ENCODE data around the gene TPRG1.

The TPRG1 gene

GRCh38 chr3:189171707-189172106 lies at the start of gene TPRG1:
Gene TPRG1, plus strand, starts transcription at chr3:189171971. Its CDS starts 35,414 bp downstream, at chr3:189207385.
- no peak for DNase-seq (ENCODE audit: low read depth)

DNA sequence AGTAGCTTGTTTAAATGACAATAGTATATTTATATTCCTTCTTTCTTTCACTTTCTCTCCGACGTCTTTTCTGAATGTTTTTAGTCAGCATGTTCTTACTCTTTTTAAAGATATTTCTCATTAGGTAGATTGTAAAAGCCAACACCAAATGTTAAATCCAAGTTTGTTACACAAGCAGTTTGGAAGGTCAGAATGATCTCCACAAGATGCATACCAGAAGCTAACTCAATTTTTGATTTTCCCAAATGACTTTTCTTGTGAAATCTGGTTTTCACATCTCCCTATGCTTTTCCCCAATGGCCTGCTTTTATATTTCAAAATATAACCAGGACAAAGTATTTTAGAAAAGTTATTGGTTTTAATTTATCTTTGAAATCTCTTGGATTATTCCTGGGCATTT lies 49.7 kb upstream of the TPRG1 start:
- no peak for DNase-seq (ENCODE audit: low read depth)

- no peak for DNase-seq (ENCODE audit: low read depth)
Measured at GRCh38 chr3:189122526-189123205, 49.1 kb upstream of the TPRG1 start.

DNA sequence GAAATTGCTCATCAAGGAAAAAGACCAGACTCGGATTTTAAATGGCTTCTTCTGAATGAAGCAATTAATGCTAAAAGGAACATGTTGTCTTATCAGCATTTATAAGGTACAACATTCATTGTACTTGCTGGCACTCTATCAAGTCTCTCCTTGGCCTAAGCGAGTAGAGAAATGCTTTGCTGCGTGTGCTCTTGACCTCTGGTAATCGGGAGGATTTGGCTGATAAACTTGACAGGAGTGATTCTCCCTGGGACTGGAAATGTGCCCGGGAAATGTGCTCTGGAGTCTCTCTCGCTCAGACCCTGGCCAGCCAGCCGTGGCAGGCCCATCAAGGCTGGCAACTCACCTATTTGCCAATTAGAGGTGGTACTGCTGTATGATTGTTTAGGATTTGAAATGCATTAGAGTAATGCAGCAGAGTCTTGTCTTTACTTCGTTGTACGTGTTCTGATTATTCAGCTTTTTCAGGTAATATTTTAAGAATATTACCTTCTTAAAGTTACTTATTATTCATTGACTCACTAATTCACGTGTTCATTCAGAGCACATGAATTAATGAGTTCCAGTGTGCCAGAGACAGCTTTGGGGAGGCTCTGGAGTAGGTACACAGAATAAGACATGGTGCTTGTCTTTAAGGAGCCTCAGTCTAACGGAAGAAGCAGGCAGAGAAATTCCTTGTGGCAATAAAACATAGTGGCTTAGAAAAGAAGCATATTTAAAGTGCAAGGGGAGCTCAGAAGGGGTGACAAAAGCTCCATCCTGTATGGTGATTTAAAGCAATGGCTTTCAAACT lies 48.0 kb upstream of the TPRG1 start:
- no peak for DNase-seq (ENCODE audit: low read depth)

DNA sequence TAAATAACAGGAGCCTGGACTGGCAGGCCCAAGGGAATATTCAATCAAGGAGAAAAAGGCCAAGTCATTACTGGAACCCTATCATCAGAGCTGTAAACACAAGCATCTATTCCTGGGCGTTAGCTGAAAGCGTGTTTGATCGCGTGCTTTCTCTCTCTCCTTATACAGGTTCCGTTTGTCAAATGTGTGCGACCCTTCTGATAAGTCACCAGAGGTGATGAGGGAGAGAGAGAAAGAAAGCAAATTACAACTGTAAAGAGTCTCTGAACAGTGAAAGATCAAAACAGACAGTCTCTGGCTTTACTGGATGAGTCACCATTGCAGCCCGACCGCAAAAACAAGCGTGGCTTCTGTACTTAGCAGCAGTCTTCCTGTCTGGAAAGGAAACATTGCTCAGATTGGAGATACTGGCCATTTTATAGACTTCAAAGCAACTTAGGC lies 39.5 kb upstream of the TPRG1 start:
- DNase-seq (ENCODE audit: low read depth) = peak; percentile 71

DNA sequence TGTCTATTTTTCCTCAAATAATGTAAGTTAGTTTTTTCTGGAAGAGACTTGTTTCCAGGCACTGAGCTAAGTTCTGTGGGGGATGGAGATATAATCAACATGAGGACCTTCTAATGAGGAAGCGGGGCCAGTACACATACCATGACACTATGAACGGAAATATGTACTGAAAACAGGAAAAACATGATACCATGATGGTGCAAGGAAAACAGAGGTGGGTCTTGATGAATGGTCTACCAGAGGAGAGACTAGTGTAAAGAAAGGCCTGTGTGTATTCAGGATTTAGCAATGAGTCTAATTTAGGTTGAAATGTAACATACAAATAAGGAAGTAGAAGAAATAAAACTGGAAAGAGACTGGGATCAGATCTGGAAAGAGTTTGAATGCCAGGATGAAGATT lies 38.9 kb upstream of the TPRG1 start:
- no peak for DNase-seq (ENCODE audit: low read depth)

- no peak for DNase-seq (ENCODE audit: low read depth)
Measured at GRCh38 chr3:189133768-189134167, 38.0 kb upstream of the TPRG1 start.

DNA sequence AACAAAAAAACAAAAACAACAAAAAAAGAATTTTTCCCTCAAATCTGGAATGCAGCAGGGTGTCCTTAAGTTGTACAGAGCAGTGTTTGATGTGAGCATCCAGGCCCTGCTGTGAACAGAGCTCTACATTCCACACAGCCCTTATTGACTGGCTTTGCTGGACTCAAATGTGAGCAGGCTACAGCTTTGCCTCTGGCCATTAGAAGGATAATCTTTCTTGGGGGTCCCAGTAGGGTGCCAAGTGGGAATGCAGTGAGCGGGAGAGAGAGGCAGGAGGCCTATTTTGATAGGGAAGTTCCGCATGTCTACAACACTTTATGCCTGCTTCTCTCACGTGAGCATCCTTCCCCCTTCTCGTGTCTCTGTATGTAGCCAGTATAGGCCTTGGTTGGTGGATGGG lies 34.4 kb upstream of the TPRG1 start:
- no peak for DNase-seq (ENCODE audit: low read depth)

- no peak for DNase-seq (ENCODE audit: low read depth)
Measured at GRCh38 chr3:189138901-189139610, 32.7 kb upstream of the TPRG1 start.

DNA sequence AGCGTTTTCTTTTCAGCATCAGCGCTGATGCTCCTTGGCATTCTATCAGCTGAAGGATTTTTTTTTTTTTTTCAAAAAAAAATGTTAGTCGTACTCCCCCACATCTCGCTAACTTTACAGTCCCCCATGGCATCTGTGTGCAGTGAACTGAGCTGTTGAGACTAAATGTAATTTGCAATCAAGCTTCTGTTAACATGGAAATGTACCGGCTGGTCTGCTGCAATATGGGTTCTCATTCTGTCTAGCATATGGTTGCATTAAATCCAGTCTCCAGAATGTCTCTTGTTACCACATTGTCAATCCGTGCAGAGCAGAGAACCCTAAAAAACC lies 32.2 kb upstream of the TPRG1 start:
- no peak for DNase-seq (ENCODE audit: low read depth)

- peak; percentile 14 for DNase-seq (ENCODE audit: low read depth)
Measured at GRCh38 chr3:189142527-189142926, 29.2 kb upstream of the TPRG1 start.

- DNase-seq (ENCODE audit: low read depth) = no peak
Measured at GRCh38 chr3:189143321-189143720, 28.4 kb upstream of the TPRG1 start.

- DNase-seq (ENCODE audit: low read depth) = no peak
Measured at GRCh38 chr3:189143771-189144170, 28.0 kb upstream of the TPRG1 start.

DNA sequence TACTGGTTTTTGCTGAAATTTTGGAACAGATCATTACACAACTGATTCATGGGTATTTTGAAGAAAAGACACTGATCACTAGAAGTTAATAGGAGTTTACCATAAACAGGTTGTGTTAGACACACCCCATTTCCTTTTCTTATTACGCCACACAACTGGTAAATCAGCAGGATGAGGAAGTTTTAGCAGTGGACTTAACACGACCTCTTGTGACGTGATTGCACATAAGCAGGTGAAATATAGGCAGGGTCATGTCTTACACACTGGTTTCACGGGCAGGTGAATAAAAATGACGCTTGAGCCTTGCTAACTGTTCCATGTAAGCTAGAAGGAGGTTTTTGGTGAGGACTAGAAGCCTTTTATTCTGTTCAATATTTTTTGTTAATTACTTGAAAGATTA lies 27.1 kb upstream of the TPRG1 start:
- DNase-seq (ENCODE audit: low read depth) = no peak

DNA sequence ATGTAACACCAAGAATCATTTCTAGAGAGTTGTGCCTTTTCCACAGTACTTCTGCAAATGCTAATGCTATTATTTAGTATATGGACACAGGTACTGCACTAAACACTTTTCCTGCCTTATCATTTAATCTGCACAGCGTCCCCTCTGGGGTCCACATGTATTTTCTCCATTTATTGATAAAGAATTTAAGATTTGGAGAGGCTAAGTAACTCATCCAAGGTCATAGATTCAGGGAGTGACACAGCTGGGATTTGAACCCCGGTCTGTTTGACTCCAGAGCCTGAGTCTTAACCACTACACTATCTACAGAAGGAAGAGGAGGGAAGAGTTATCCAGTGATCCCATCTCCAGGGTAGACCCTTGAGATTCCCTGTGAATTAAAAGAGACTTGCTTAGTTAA lies 24.9 kb upstream of the TPRG1 start:
- DNase-seq (ENCODE audit: low read depth) = no peak

DNA sequence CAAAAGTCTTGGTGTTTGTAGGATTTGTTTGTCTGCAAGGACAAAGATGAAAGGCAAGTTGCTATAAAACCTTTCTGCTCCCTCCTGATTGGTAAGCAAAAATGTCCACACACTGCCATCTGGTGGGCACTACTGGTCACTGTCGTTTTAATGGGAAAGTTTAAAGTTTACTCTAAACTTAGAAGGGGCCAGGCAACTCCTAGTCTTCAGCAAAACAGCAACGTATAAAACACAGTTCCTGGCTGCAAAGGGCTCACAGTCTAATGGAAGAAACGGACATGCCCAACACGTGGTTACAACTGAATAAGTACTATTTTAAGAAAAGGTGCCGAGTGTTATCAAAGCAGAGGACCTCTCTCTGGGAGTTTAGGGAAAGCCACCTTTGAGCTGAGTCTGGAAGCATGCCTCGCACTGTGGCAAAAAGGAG lies 23.7 kb upstream of the TPRG1 start:
- peak; percentile 46 for DNase-seq (ENCODE audit: low read depth)

DNA sequence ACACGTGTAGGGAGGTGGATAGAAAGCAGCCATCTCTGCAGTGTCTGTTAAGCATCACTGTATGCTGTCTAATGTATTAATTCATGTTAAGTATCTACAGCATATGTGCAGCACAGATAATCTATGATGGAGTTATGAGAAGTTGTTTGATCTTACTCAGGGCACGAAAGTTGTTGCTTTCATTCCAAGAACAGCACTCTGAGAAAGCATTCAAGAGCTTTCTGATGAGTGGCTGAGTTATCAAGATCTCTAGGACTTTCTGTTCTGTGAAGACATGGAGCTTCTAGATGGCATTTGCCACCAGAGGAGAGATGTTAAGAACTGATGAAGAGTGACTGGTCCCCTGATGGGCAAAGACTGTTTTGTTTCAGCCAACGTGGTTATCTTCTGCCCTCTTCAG lies 22.6 kb upstream of the TPRG1 start:
- DNase-seq (ENCODE audit: low read depth) = no peak

DNA sequence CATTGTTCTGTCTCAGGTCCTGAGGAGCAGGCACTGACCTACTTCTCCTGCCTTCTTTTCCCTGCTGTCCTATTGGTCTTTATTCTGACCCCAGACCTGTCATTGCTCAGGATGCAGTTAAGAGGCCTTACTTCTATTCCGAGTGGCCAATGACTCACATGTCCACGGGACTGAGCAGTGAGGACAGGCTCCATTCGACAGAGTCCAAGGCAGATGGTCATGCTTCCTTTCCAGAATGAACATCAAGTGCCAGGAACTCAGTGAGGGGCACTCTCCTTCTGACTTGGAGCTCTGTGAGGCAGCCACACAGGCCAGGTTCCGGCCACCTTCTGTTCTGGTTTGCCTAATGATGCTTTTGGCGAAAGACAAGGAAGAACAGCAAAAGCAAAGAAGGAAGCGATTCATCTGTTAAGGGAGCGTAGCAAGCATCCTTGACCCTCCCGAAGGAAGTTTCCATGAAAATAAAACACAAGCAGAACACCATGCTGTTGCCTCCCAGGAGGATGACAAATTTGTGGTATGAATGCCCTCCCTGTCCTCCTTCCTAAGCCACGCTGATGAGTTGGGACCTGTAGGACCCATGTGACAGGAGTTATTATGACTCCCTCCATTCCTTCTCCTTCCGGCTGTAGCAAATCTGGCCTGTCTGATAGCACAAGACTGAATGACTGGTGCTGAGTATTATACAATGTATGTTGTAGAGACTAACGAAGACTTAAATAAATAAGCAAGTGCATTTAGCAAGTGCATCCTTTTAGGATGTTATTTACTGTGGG lies 14.4 kb upstream of the TPRG1 start:
- no peak for DNase-seq (ENCODE audit: low read depth)

GRCh38 chr3:189158034-189158433 lies 13.7 kb upstream of the TPRG1 start:
- DNase-seq (ENCODE audit: low read depth) = no peak

DNA sequence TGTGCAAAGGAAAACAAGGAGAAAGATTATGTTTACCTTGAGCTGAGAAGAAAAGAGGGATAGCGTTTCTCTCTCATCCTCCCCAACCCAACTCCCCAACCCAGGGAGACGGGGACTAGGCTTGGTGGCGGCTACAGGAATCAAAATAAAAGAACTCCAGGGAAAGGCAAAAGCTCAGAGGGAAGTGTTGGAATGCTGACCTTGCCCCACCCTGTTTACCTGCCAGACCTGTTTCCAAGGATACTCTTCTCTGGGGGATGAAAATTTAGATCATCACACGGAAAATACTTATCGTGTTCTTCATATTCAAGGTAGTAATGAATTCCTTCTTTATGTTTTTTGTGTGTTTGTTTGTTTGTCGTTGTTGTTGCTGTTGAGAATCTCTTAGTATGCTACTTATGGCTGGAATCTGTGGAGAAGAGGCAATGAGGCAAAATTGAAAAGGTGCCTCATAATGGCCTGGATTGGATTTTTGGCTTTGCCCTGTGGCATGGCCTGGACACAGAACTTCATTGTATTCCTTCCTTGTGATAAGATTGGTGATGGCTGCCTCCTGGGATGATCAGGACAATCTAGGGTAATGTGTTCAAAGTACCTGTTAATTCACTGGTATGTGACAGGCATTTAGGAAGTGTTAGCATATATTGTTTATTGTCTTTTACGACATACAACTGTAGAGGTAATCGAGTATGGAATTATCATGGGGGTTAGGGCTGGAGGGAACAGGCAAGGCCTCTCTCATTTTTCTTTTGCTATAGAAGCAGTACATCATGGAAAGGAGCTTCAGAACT lies 11.1 kb upstream of the TPRG1 start:
- no peak for DNase-seq (ENCODE audit: low read depth)

DNA sequence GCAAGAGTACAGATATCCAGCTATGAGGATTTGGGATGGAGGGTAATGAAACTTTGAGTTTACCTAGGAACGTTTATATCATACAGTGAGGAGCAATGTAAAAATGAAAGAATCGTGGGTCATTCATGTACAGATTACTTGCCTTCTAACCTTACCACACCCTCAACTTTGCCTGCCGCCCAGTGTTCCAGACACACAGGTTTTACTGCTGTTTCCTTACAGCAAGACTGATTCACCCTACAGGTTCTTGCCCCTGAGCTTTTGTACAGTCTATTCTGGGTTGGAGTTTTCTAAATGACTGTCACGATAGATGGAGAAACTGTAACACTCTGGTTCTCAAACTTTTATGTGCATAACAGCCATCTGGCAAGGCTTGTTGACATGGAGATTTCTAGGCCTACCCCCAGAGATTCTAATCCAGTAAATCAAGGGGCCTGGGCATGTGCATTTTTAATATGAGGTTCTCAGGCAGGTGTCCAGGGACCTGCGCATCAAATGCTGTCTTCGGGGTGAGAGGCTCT lies 6.6 kb upstream of the TPRG1 start:
- no peak for DNase-seq (ENCODE audit: low read depth)
